HuH-7.5 (cell line): ENCODE measurements around the gene ACSL6.

Experiments used
- DNase-seq: peaks from one replicate; pipeline ENCODE4 v3.0.0; 2011; ENCODE audit warnings: low spot score

The ACSL6 gene

GRCh38 chr5:131979816-131980215, 31.6 kb downstream of the ACSL6 start:
- DNase-seq = no peak

GRCh38 chr5:131977212-131977604, 34.2 kb downstream of the ACSL6 start:
- no peak for DNase-seq

DNA sequence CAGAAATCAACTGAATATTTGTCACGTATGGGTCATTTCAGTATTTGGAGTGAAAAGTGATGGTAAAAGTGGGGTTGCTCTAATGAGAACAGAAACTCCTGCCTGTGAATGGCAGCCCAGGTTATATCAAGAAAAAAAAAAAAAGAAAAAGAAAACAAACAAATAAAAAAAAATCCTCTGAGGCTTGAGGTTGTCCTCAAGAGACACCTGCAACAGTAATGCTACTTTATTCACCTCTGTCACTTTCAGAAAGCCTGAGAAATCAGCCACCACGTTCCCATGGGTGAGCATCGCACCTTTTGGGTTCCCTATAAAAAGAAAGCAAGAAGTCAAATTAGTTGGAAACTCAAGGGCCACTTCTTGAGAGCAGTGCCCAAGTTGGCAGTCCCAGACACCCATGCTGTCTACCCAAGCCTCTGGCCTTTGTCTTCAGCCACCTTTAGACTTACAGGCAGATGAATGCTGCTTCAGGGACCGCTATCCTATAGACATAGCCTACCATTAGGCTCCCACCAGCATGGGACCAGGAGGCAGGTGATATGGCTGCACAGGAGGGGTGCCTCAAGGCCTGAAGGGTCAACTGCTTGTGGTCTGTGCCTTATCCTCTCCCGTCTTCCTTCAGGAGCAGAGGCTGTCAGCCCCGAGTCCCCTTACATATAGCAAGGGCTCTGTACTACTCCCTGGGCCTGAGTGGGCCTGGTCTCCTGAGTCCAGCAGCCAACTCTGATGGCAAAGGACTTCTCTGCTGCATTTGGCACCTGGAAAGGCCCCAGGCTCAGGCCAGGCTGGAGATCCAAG, 34.8 kb downstream of the ACSL6 start:
- no peak for DNase-seq

DNA sequence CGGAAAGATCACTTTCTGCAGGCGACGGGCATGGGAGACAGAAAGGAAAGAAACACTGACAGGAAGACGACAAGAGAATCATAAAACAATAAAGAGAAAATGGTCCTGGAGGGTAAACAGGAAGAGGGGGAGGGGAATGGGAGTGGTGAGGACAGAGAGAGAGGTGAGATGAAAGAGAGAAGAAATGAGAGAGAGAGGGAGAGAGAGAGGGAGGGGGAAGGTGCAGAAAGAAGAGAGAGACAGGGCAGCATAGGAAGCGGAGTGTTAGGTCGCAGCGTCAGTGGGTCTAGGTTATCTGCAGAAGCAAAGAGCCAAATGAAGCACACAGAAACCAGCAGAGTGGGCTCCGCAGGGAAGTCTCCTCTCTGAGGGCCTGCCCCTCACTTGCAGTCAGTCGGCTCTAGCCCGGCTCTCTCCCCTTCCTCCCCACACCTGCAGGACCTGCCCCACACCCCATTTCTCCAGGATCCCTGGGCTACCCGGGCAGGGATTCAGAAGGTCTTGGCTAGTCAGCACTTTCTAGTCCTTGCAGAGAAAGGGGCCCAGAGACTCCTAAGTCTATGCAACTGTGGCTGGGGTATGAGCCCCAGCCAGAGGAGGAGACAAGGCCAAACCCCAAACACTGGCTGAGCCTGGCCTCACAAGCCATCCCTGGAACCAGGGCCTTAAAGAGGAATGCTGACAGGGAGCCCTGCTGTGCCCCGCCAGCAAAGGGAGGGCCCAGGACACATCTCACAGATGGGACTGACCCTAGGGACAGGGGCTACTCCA, 36.3 kb downstream of the ACSL6 start:
- DNase-seq = no peak

DNA sequence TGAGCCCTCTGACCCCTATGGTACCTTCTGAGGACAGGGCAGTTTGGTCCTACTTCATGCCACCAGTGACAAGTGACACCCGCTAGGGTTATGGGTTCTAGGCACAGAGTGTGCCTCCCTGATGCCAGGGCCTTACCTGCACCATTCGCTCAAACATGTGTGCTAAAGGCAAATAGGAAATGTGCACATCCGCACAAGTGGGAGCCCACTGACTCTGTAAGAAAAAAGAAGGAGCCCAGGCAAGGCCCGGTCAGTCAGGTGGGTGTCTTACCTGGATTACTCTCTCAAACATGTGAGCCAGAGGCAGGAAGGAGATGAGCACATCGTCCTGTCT, 36.9 kb downstream of the ACSL6 start:
- no peak for DNase-seq

GRCh38 chr5:131974016-131974415, 37.4 kb downstream of the ACSL6 start:
- DNase-seq = no peak

DNA sequence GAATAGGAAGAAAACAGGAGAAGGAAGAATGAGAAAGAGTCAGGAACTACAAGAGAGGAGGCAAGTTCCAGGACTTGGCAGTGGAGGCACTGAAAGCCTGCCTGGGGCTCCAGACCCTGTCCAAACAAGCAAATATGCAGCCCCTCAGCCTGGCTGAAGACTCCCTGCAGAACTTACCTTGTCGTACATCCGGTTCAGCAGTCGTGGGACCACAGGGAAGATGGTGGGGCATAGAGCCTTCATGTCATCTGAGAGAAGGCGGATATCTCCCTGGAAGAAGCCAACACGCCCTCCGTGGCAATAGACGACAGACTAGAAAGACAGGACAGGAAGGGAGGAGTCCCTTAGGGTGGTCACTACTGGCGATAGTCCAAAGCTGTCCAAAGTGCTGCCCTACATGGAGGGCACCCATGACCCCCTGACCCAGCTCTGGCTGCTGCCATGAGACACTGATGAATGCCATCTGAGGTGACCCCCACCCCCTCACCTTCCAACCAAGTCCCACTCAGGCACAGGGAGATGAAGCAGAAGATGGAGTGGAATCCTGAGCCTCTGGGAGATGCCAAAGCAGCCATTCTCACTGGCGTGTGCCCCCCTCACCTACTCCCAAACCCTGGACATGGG, 38.3 kb downstream of the ACSL6 start:
- DNase-seq = no peak

DNA sequence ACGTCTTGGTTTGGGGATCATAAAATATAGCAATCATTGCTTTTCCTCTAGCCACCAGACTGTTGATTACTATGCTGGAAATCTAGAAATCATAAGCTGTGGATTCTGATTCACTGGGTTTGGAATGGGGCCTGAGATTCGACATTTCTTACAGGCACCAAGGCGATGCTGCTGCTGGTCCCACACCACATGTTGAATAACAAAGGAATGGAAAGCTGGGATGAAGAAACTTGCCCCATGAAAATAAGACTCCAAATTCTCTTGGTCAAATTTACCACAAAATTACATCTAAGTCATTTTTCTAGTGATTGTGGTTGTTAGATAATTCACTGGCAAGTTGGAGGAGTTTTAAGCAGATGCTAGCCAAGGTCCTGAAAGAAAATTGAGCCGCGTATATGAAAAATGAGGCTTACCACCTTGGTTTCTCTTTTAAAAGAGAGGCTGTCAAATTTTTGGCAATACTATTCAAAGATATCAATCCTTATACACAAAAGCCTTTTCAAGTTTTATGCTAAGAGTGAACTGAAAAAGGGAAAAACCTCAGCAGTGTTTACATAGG, 43.0 kb downstream of the ACSL6 start:
- no peak for DNase-seq

GRCh38 chr5:131966551-131966950, 44.9 kb downstream of the ACSL6 start:
- DNase-seq = no peak

- DNase-seq = no peak
Observed at GRCh38 chr5:131965826-131966415, 45.5 kb downstream of the ACSL6 start.

DNA sequence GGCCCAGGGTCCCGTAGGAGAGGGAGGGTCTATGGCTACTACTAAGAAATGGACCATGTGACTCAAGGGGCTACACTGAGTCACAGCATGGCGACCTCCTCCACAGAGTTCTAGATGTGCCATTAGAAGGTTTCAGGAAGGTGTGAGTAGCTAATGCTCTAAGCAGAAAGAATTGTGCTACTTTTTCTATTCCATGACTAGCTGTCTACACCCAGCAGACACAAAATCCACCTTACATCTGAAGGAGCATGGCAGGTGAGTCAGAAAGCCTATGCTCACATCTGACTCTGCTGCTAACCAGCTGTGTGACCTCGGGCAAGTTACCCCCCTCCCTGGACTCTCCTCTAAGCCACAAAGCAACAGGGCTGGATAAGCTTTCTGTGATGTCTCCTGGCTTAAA, 51.6 kb downstream of the ACSL6 start:
- no peak for DNase-seq

- no peak for DNase-seq
Observed at GRCh38 chr5:131959136-131959535, 52.3 kb downstream of the ACSL6 start.

DNA sequence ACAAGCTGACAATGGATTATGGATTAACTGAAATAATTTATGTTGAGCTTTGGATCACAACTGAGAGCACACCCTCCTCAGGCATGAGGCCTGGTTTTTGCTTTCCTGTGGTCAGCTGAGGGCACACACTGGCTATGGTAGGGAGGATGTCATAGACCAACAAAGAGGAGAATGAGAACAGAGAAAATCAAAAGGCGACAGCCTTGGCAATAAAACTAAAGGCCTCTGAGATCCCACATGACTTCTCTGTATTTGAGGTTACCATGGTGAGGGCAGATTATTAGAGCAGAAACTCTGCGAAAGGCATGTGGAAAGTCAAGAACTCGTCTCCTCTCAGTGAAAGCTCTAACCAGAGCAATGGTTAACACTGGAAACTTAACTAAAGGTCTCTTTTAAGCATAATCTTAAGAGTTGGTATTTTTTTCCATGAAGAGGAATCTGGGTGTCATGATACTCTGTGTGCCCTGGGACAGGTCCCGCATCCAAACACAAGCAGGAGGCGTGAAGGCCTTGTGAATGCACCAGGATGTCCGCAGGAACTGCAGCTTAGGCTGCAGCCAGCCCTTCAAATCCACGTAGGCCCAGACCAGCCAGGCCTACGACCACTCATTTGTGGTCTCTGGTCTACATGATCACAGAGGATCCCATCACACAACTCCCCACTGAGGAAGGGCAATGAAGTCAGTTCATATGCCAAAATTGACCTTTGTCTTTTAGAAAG, 53.6 kb downstream of the ACSL6 start:
- no peak for DNase-seq

GRCh38 chr5:131953969-131954368, 57.5 kb downstream of the ACSL6 start:
- DNase-seq = no peak

DNA sequence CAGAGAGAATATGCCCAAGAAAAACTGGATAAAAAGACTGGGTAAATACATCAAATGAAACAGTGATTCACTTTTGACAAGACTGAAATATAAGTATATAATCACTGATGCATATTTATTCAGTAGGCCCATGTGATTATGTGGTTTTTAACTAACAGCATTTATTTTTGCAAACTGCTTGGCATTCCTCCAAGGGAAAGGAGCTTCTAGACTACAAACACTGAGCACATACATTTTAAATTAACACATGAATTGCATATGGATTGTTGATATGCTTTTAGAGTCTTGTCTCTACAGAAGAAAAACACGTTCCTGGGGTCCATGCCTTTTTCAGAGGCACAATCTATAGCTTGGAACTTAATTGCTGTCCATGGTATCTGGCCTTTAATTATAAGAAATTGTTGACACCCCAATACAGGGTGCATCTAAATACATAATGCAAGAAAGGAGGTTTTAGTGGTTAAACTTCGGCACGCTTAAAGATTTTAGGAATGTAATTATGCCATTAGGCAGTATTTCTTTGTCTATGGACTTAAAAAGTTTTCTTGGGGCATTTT, 59.1 kb downstream of the ACSL6 start:
- DNase-seq = no peak

DNA sequence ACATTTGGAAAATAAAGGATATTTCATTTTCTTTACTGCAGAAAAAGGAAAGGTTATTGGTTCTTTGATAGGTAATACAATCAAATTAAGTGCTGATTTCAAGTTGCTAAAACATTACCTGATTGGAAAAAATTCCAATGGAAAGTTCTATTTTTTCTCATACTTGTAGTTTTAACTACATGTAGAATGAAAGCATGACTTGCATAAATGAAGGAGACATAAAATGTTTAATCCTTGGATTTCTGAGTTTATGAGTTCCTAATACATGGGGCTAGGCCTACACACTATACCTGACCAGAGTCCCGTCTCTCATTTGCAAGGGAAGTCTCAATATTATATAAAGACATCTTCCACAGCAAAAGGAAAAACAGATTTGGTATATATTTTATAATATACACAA, 60.8 kb downstream of the ACSL6 start:
- no peak for DNase-seq

DNA sequence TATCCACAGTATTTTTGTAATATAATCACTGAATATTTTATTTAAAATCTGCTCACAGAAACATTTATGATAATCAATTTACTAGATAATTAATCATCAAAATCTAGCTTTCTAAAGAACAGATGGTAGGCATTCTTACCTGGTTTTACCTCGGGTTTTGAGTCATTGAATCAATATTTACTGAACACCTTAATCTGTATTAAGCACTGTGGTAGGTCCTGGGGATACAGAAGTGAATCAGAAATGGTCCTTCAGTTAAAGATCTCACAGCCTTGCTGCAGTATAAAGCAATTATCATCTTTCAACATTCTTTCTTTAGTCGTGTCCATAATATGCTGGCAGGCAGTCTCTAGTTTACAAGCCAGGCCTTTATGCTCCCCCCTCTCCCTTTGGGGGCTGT, 64.0 kb downstream of the ACSL6 start:
- DNase-seq = no peak

- no peak for DNase-seq
Observed at GRCh38 chr5:131945551-131946168, 65.8 kb downstream of the ACSL6 start, which contains the start of gene MEIKIN. MEIKIN (minus strand) TSS chr5:131945663; CDS start chr5:131945505, 158 bp downstream.

- no peak for DNase-seq
Observed at GRCh38 chr5:131944702-131945550, 66.5 kb downstream of the ACSL6 start.

- no peak for DNase-seq
Observed at GRCh38 chr5:131943916-131944315, 67.5 kb downstream of the ACSL6 start.
